Measurements from ENCODE around the gene ADGRB3.
"Not testable (repeated sequence)": the region's sequence is repeated elsewhere in the genome, so short reads cannot be mapped to it uniquely, and the experiment has no call there.

The ADGRB3 gene

GRCh38 chr6:69232911-69233448 is 597.9 kb downstream of the ADGRB3 start:
- DNase-seq (ENCODE audit: low read depth in 2 of 2): no peak

- no peak for DNase-seq (ENCODE audit: low read depth in 2 of 2)
Measured at GRCh38 chr6:69238067-69238466, 603.0 kb downstream of the ADGRB3 start.

- no peak for DNase-seq (ENCODE audit: low read depth in 2 of 2)
Measured at GRCh38 chr6:69246983-69247382, 611.9 kb downstream of the ADGRB3 start.

GRCh38 chr6:69261010-69261409 is 625.9 kb downstream of the ADGRB3 start:
- no peak for DNase-seq (ENCODE audit: low read depth in 2 of 2)

GRCh38 chr6:69263297-69263696 is 628.2 kb downstream of the ADGRB3 start:
- DNase-seq (ENCODE audit: low read depth in 2 of 2): no peak

GRCh38 chr6:69265090-69265489 is 630.0 kb downstream of the ADGRB3 start:
- no peak for DNase-seq (ENCODE audit: low read depth in 2 of 2)

GRCh38 chr6:69265706-69266105 is 630.6 kb downstream of the ADGRB3 start:
- DNase-seq (ENCODE audit: low read depth in 2 of 2): no peak

GRCh38 chr6:69276204-69276603 is 641.1 kb downstream of the ADGRB3 start:
- no peak for DNase-seq (ENCODE audit: low read depth in 2 of 2)

- DNase-seq (ENCODE audit: low read depth in 2 of 2): no peak
Measured at GRCh38 chr6:69279805-69280204, 644.7 kb downstream of the ADGRB3 start.

- DNase-seq (ENCODE audit: low read depth in 2 of 2): no peak
Measured at GRCh38 chr6:69280858-69281257, 645.8 kb downstream of the ADGRB3 start.

- DNase-seq (ENCODE audit: low read depth in 2 of 2): no peak
Measured at GRCh38 chr6:69284176-69284730, 649.2 kb downstream of the ADGRB3 start.

GRCh38 chr6:69285054-69285453 is 650.0 kb downstream of the ADGRB3 start:
- no peak for DNase-seq (ENCODE audit: low read depth in 2 of 2)

- no peak for DNase-seq (ENCODE audit: low read depth in 2 of 2)
Measured at GRCh38 chr6:69286331-69286730, 651.2 kb downstream of the ADGRB3 start.

GRCh38 chr6:69288198-69288597 is 653.1 kb downstream of the ADGRB3 start:
- DNase-seq (ENCODE audit: low read depth in 2 of 2): not testable (repeated sequence)

- no peak for DNase-seq (ENCODE audit: low read depth in 2 of 2)
Measured at GRCh38 chr6:69289689-69290495, 654.8 kb downstream of the ADGRB3 start.

- DNase-seq (ENCODE audit: low read depth in 2 of 2): no peak
Measured at GRCh38 chr6:69293471-69293870, 658.4 kb downstream of the ADGRB3 start.

- DNase-seq (ENCODE audit: low read depth in 2 of 2): no peak
Measured at GRCh38 chr6:69294407-69294806, 659.3 kb downstream of the ADGRB3 start.

GRCh38 chr6:69294862-69295261 is 659.8 kb downstream of the ADGRB3 start:
- no peak for DNase-seq (ENCODE audit: low read depth in 2 of 2)

GRCh38 chr6:69303382-69303781 is 668.3 kb downstream of the ADGRB3 start:
- no peak for DNase-seq (ENCODE audit: low read depth in 2 of 2)

GRCh38 chr6:69305456-69305855 is 670.4 kb downstream of the ADGRB3 start:
- DNase-seq (ENCODE audit: low read depth in 2 of 2): no peak

- DNase-seq (ENCODE audit: low read depth in 2 of 2): no peak
Measured at GRCh38 chr6:69308584-69308983, 673.5 kb downstream of the ADGRB3 start.

- DNase-seq (ENCODE audit: low read depth in 2 of 2): no peak
Measured at GRCh38 chr6:69311888-69312287, 676.8 kb downstream of the ADGRB3 start.

- no peak for DNase-seq (ENCODE audit: low read depth in 2 of 2)
Measured at GRCh38 chr6:69314001-69314400, 678.9 kb downstream of the ADGRB3 start.
